Stimulated activated CD4-positive, alpha-beta T cell treated with anti-CD3 and anti-CD28 coated beads, Interleukin-4, amount 100 ng/mL, for 24 hours (primary cell): Measurements from ENCODE around the gene STEAP1B.
"Not testable (repeated sequence)": the region's sequence is repeated elsewhere in the genome, so short reads cannot be mapped to it uniquely, and the experiment has no call there.

Experiments
- DNase-seq: peaks from one replicate; pipeline ENCODE4 v3.0.0-alpha.2; 2020

STEAP1B gene

GRCh38 chr7:22452142-22452959 is 47.6 kb downstream of the STEAP1B start:
- DNase-seq = peak; percentile 26

- not testable (repeated sequence) for DNase-seq
Observed at GRCh38 chr7:22450013-22450412, 50.0 kb downstream of the STEAP1B start.

GRCh38 chr7:22447762-22448161 is 52.2 kb downstream of the STEAP1B start:
- DNase-seq = no peak

GRCh38 chr7:22447008-22447407 is 53.0 kb downstream of the STEAP1B start:
- DNase-seq = no peak

- DNase-seq = no peak
Observed at GRCh38 chr7:22445853-22446252, 54.1 kb downstream of the STEAP1B start.

GRCh38 chr7:22445140-22445743 is 54.7 kb downstream of the STEAP1B start:
- DNase-seq = no peak

GRCh38 chr7:22444181-22444971 is 55.6 kb downstream of the STEAP1B start:
- no peak for DNase-seq

GRCh38 chr7:22443370-22444180 is 56.4 kb downstream of the STEAP1B start:
- no peak for DNase-seq

GRCh38 chr7:22442882-22443369 is 57.1 kb downstream of the STEAP1B start:
- DNase-seq = no peak

GRCh38 chr7:22442187-22442881 is 57.7 kb downstream of the STEAP1B start:
- DNase-seq = no peak

- DNase-seq = no peak
Observed at GRCh38 chr7:22441157-22441556, 58.8 kb downstream of the STEAP1B start.

GRCh38 chr7:22438994-22439393 is 61.0 kb downstream of the STEAP1B start:
- DNase-seq = no peak

GRCh38 chr7:22436552-22436951 is 63.4 kb downstream of the STEAP1B start:
- DNase-seq = not testable (repeated sequence)

- no peak for DNase-seq
Observed at GRCh38 chr7:22435720-22436119, 64.3 kb downstream of the STEAP1B start.

- DNase-seq = no peak
Observed at GRCh38 chr7:22435105-22435504, 64.9 kb downstream of the STEAP1B start.

GRCh38 chr7:22433710-22434460 is 66.1 kb downstream of the STEAP1B start:
- no peak for DNase-seq

GRCh38 chr7:22433165-22433700 is 66.8 kb downstream of the STEAP1B start:
- DNase-seq = not testable (repeated sequence)

- no peak for DNase-seq
Observed at GRCh38 chr7:22432203-22432718, 67.7 kb downstream of the STEAP1B start.

GRCh38 chr7:22430457-22430856 is 69.5 kb downstream of the STEAP1B start:
- DNase-seq = no peak

GRCh38 chr7:22429386-22429785 is 70.6 kb downstream of the STEAP1B start:
- no peak for DNase-seq

GRCh38 chr7:22427855-22428254 is 72.1 kb downstream of the STEAP1B start:
- no peak for DNase-seq
